GM23338 (cell line): ENCODE results near the gene TRAIP. TPM values are rescaled to one million over a fixed set of nuclear protein-coding genes. Genes with fewer than 3 reads are reported as not detected.

Experiments used
- ATAC-seq: fragments of 200-7000 bp; cut with Tn5 transposase; 3 replicates; pipeline ENCODE4 v1.9.1; 2020
- DNase-seq: peaks from one replicate; pipeline ENCODE4 v3.0.0-alpha.2; 2015; ENCODE audit warnings: low spot score
- H2AFZ ChIP-seq: fragments of 200-600 bp; sonication (generic); 2 replicates; pipeline ENCODE4 v1.8.0; 2016; ENCODE audit warnings: antibody characterized with exemption, mild to moderate bottlenecking, moderate library complexity
- H3F3A ChIP-seq: fragments of 200-600 bp; sonication (generic); replicated peaks from 2 replicates; pipeline ENCODE4 v1.8.0; 2017; ENCODE audit warnings: antibody characterized with exemption, mixed run types, low read depth
- H3K27ac ChIP-seq: fragments of 200-600 bp; sonication (generic); 2 replicates; pipeline ENCODE4 v1.6.1; 2016; ENCODE audit warnings: low read depth
- H3K27me3 ChIP-seq: fragments of 200-600 bp; sonication (generic); 2 replicates; pipeline ENCODE4 v1.8.0; 2016; ENCODE audit warnings: mild to moderate bottlenecking, mixed run types, moderate library complexity; ENCODE audit not compliant: insufficient read depth
- H3K36me3 ChIP-seq: fragments of 200-600 bp; sonication (generic); 2 replicates; pipeline ENCODE4 v1.8.0; 2016; ENCODE audit warnings: mild to moderate bottlenecking; ENCODE audit not compliant: insufficient read depth
- H3K4me1 ChIP-seq: fragments of 200-600 bp; sonication (generic); 2 replicates; pipeline ENCODE4 v1.8.0; 2016; ENCODE audit warnings: mild to moderate bottlenecking, moderate library complexity; ENCODE audit not compliant: insufficient read depth
- H3K4me2 ChIP-seq: fragments of 200-600 bp; sonication (generic); 2 replicates; pipeline ENCODE4 v1.7.1; 2017; ENCODE audit warnings: mixed run types
- H3K4me3 ChIP-seq: fragments of 200-600 bp; sonication (generic); 2 replicates; pipeline ENCODE4 v1.6.1; 2016; ENCODE audit warnings: mixed run types
- H3K79me2 ChIP-seq: fragments of 200-600 bp; sonication (generic); replicated peaks from 2 replicates; pipeline ENCODE4 v1.8.0; 2017; ENCODE audit warnings: mild to moderate bottlenecking; ENCODE audit not compliant: insufficient read depth
- H3K9me2 ChIP-seq: fragments of 200-600 bp; sonication (generic); 2 replicates; pipeline ENCODE4 v1.8.0; 2017; ENCODE audit not compliant: insufficient read depth
- H4K20me1 ChIP-seq: fragments of 200-600 bp; sonication (generic); replicated peaks from 2 replicates; pipeline ENCODE4 v1.8.0; 2017; ENCODE audit warnings: mild to moderate bottlenecking; ENCODE audit not compliant: insufficient read depth
- H3K27ac Mint-ChIP-seq: 2 replicates; pipeline ENCODE4 v1.8.0; 2020; ENCODE audit warnings: inconsistent platforms, mild to moderate bottlenecking, moderate library complexity, mixed read lengths
- H3K27me3 Mint-ChIP-seq: 3 replicates; pipeline ENCODE4 v1.8.0; 2022; ENCODE audit warnings: low read depth, mild to moderate bottlenecking, moderate library complexity, mixed read lengths, inconsistent platforms; ENCODE audit not compliant: insufficient read depth, poor library complexity
- H3K36me3 Mint-ChIP-seq: 3 replicates; pipeline ENCODE4 v1.8.0; 2021; ENCODE audit warnings: low read depth, mild to moderate bottlenecking, inconsistent platforms, moderate library complexity, mixed read lengths
- H3K4me1 Mint-ChIP-seq: 3 replicates; pipeline ENCODE4 v1.8.0; 2020; ENCODE audit warnings: mild to moderate bottlenecking, inconsistent platforms, mixed read lengths
- H3K4me3 Mint-ChIP-seq: 3 replicates; pipeline ENCODE4 v1.8.0; 2021; ENCODE audit warnings: moderate library complexity, mild to moderate bottlenecking, inconsistent platforms, mixed read lengths
- H3K9me3 Mint-ChIP-seq: 3 replicates; pipeline ENCODE4 v1.8.0; 2020; ENCODE audit warnings: moderate library complexity, mild to moderate bottlenecking, inconsistent platforms, mixed read lengths
- CREB1 ChIP-seq: fragments of 250-450 bp; sonication (Bioruptor Pico); IDR thresholded peaks from 2 replicates; pipeline ENCODE4 v1.5.0; 2020; ENCODE audit warnings: low read depth, mild to moderate bottlenecking, moderate library complexity
- EZH2 ChIP-seq: fragments of 200-600 bp; sonication (generic); IDR thresholded peaks from one replicate; pipeline ENCODE4 v1.8.0; 2017; ENCODE audit warnings: antibody characterized with exemption, mild to moderate bottlenecking, low read depth; ENCODE audit not compliant: unreplicated experiment
- EZH2phosphoT487 ChIP-seq: fragments of 200-600 bp; sonication (generic); IDR thresholded peaks from one replicate; pipeline ENCODE4 v1.8.1; 2018; ENCODE audit warnings: antibody characterized with exemption; ENCODE audit not compliant: unreplicated experiment
- JUNB ChIP-seq: IDR thresholded peaks from one replicate; pipeline ENCODE4 v1.6.1; 2016; ENCODE audit warnings: antibody characterized with exemption; ENCODE audit not compliant: unreplicated experiment
- NANOG ChIP-seq: IDR thresholded peaks from 2 replicates; pipeline ENCODE4 v1.6.1; 2016; ENCODE audit warnings: antibody characterized with exemption, borderline replicate concordance
- POLR2AphosphoS5 ChIP-seq: IDR thresholded peaks from 2 replicates; pipeline ENCODE4 v1.6.1; 2016; ENCODE audit warnings: antibody characterized with exemption, low read depth
- STAT1 ChIP-seq: IDR thresholded peaks from one replicate; pipeline ENCODE4 v1.6.1; 2016; ENCODE audit warnings: antibody characterized with exemption; ENCODE audit not compliant: unreplicated experiment
- ZNF114 ChIP-seq: fragments of 250-450 bp; sonication (Bioruptor Pico); IDR thresholded peaks from 2 replicates; pipeline ENCODE4 v1.5.0; 2020; ENCODE audit warnings: mild to moderate bottlenecking, moderate library complexity
- ZNF331 ChIP-seq: fragments of 250-450 bp; sonication (Bioruptor Pico); IDR thresholded peaks from 2 replicates; pipeline ENCODE4 v1.5.0; 2020; ENCODE audit warnings: low read depth, mild to moderate bottlenecking, moderate library complexity
- polyA plus RNA-seq: library from polyadenylated mRNA; unstranded; fragments of >200 nt; fragmentation: Nextera tagmentation; extraction: Ambion mirVana; gene quantifications from 2 replicates; pipeline ENCODE4 v1.2.1, GENCODE V29; 2016
- total RNA-seq: library from RNA; depleted of rRNA; stranded (reverse); fragments of >200 nt; shearing (Covaris generic); gene quantifications from 2 replicates; pipeline ENCODE4 v1.2.3, GENCODE V29; 2014
- TF ChIP-seq, protein P1 (sequence below): fragments of 250-450 bp; sonication (Bioruptor Pico); IDR thresholded peaks from 2 replicates; pipeline ENCODE4 v1.5.0; 2020; ENCODE audit warnings: mild to moderate bottlenecking, moderate library complexity
- TF ChIP-seq, protein P2 (sequence below): IDR thresholded peaks from 2 replicates; pipeline ENCODE4 v1.6.1; 2016; ENCODE audit warnings: antibody characterized with exemption
- TF ChIP-seq, protein P3 (sequence below): IDR thresholded peaks from one replicate; pipeline ENCODE4 v1.6.1; 2018; ENCODE audit warnings: antibody characterized with exemption; ENCODE audit not compliant: unreplicated experiment
- TF ChIP-seq, protein P4 (sequence below), 2 experiments: fragments of 200-600 bp in 1 of 2; sonication (generic) in 1 of 2; conservative IDR thresholded peaks; 2 replicates each; pipeline versions ENCODE4 v1.5.1 to v1.6.1; 2016 to 2017; ENCODE audit warnings: antibody characterized with exemption in 2 of 2, low read depth in 2 of 2, mild to moderate bottlenecking in 2 of 2, moderate library complexity in 1 of 2

The TRAIP gene
- total and polyA plus RNA-seq, 2 experiments from 2014 or later, result 15.3 to 16.6 TPM

DNA sequence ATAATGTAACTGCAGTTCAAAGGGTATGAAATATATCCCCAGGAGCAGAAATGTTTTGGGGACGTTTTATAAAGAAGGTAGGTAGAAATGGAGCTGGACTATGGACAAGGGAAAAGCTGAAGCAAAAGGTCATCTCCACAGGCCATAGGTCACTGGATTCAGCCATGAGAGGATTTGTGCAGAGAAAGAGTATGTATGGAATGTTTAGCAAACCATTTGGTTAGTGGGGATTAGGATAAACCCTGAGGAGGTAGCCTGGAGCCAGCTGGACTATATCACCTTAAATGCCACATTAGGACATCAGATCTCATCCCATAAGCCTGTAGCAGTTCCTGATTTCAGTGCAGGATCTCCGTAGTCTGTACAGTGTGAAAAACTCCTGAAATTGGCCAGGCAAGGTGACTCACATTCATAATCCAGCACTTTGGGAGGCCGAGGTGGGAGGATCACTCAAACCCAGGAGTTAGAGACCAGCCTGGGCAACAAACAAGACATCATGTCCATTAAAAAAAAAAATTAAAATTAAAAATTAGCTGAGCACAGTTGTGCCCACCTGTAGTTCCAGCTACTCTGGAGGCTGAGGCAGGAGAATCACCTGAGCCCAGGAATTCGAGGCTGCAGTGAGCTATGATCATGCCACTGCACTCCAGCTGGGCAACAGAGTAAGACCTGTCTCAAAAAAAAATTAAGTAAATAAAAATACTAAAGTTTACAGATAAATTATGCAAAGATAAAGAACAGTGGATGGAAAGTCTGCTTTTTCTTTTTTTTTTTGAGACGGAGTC is 74.8 kb downstream of the TRAIP start:
- DNase-seq (no peak), ATAC-seq (no peak)
- H2AFZ ChIP-seq, result no peak overlapping the region
- Mint-ChIP-seq H3K36me3 (peaks cover 39% of the 10 kb centered on the region), H3K27ac (no peak overlapping the region; the same call in 1 of the 2 replicates), H3K4me1 (peaks cover 7% of the 10 kb centered on the region), H3K9me3 (no peaks in the 10 kb centered on the region), H3K27me3 (peaks cover 2% of the 10 kb centered on the region), H3K4me3 (no peak overlapping the region)
- TF ChIP-seq POLR2AphosphoS5 (no peak), STAT1 (no peak), JUNB (no peak), NANOG (no peak), CREB1 (CRISPR knock-in tag) (no peak), EZH2phosphoT487 (no peak), EZH2 (no peak), ZNF331 (no peak), ZNF114 (CRISPR knock-in tag) (no peak)
- TF ChIP-seq, protein P1, sequence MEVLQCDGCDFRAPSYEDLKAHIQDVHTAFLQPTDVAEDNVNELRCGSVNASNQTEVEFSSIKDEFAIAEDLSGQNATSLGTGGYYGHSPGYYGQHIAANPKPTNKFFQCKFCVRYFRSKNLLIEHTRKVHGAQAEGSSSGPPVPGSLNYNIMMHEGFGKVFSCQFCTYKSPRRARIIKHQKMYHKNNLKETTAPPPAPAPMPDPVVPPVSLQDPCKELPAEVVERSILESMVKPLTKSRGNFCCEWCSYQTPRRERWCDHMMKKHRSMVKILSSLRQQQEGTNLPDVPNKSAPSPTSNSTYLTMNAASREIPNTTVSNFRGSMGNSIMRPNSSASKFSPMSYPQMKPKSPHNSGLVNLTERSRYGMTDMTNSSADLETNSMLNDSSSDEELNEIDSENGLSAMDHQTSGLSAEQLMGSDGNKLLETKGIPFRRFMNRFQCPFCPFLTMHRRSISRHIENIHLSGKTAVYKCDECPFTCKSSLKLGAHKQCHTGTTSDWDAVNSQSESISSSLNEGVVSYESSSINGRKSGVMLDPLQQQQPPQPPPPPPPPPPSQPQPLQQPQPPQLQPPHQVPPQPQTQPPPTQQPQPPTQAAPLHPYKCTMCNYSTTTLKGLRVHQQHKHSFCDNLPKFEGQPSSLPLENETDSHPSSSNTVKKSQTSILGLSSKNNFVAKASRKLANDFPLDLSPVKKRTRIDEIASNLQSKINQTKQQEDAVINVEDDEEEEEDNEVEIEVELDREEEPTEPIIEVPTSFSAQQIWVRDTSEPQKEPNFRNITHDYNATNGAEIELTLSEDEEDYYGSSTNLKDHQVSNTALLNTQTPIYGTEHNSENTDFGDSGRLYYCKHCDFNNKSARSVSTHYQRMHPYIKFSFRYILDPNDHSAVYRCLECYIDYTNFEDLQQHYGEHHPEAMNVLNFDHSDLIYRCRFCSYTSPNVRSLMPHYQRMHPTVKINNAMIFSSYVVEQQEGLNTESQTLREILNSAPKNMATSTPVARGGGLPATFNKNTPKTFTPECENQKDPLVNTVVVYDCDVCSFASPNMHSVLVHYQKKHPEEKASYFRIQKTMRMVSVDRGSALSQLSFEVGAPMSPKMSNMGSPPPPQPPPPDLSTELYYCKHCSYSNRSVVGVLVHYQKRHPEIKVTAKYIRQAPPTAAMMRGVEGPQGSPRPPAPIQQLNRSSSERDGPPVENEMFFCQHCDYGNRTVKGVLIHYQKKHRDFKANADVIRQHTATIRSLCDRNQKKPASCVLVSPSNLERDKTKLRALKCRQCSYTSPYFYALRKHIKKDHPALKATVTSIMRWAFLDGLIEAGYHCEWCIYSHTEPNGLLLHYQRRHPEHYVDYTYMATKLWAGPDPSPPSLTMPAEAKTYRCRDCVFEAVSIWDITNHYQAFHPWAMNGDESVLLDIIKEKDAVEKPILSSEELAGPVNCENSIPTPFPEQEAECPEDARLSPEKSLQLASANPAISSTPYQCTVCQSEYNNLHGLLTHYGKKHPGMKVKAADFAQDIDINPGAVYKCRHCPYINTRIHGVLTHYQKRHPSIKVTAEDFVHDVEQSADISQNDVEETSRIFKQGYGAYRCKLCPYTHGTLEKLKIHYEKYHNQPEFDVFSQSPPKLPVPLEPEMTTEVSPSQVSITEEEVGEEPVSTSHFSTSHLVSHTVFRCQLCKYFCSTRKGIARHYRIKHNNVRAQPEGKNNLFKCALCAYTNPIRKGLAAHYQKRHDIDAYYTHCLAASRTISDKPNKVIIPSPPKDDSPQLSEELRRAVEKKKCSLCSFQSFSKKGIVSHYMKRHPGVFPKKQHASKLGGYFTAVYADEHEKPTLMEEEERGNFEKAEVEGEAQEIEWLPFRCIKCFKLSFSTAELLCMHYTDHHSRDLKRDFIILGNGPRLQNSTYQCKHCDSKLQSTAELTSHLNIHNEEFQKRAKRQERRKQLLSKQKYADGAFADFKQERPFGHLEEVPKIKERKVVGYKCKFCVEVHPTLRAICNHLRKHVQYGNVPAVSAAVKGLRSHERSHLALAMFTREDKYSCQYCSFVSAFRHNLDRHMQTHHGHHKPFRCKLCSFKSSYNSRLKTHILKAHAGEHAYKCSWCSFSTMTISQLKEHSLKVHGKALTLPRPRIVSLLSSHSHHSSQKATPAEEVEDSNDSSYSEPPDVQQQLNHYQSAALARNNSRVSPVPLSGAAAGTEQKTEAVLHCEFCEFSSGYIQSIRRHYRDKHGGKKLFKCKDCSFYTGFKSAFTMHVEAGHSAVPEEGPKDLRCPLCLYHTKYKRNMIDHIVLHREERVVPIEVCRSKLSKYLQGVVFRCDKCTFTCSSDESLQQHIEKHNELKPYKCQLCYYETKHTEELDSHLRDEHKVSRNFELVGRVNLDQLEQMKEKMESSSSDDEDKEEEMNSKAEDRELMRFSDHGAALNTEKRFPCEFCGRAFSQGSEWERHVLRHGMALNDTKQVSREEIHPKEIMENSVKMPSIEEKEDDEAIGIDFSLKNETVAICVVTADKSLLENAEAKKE (CRISPR knock-in tag), result no peak
- TF ChIP-seq, protein P2, sequence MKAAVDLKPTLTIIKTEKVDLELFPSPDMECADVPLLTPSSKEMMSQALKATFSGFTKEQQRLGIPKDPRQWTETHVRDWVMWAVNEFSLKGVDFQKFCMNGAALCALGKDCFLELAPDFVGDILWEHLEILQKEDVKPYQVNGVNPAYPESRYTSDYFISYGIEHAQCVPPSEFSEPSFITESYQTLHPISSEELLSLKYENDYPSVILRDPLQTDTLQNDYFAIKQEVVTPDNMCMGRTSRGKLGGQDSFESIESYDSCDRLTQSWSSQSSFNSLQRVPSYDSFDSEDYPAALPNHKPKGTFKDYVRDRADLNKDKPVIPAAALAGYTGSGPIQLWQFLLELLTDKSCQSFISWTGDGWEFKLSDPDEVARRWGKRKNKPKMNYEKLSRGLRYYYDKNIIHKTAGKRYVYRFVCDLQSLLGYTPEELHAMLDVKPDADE, result no peak
- TF ChIP-seq, protein P3, sequence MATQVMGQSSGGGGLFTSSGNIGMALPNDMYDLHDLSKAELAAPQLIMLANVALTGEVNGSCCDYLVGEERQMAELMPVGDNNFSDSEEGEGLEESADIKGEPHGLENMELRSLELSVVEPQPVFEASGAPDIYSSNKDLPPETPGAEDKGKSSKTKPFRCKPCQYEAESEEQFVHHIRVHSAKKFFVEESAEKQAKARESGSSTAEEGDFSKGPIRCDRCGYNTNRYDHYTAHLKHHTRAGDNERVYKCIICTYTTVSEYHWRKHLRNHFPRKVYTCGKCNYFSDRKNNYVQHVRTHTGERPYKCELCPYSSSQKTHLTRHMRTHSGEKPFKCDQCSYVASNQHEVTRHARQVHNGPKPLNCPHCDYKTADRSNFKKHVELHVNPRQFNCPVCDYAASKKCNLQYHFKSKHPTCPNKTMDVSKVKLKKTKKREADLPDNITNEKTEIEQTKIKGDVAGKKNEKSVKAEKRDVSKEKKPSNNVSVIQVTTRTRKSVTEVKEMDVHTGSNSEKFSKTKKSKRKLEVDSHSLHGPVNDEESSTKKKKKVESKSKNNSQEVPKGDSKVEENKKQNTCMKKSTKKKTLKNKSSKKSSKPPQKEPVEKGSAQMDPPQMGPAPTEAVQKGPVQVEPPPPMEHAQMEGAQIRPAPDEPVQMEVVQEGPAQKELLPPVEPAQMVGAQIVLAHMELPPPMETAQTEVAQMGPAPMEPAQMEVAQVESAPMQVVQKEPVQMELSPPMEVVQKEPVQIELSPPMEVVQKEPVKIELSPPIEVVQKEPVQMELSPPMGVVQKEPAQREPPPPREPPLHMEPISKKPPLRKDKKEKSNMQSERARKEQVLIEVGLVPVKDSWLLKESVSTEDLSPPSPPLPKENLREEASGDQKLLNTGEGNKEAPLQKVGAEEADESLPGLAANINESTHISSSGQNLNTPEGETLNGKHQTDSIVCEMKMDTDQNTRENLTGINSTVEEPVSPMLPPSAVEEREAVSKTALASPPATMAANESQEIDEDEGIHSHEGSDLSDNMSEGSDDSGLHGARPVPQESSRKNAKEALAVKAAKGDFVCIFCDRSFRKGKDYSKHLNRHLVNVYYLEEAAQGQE, result no peak
- TF ChIP-seq, protein P4, sequence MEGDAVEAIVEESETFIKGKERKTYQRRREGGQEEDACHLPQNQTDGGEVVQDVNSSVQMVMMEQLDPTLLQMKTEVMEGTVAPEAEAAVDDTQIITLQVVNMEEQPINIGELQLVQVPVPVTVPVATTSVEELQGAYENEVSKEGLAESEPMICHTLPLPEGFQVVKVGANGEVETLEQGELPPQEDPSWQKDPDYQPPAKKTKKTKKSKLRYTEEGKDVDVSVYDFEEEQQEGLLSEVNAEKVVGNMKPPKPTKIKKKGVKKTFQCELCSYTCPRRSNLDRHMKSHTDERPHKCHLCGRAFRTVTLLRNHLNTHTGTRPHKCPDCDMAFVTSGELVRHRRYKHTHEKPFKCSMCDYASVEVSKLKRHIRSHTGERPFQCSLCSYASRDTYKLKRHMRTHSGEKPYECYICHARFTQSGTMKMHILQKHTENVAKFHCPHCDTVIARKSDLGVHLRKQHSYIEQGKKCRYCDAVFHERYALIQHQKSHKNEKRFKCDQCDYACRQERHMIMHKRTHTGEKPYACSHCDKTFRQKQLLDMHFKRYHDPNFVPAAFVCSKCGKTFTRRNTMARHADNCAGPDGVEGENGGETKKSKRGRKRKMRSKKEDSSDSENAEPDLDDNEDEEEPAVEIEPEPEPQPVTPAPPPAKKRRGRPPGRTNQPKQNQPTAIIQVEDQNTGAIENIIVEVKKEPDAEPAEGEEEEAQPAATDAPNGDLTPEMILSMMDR (conservative IDR thresholded peaks at IDR 0.05; ENCODE audit: low read depth in 2 of 2), result no peak
- H3K27ac ChIP-seq, result peak overlapping the region; percentile 84
- no peak overlapping the region for H3K4me2 ChIP-seq
- H3K27me3 ChIP-seq, result no peaks in the 10 kb centered on the region
- no peaks in the 10 kb centered on the region for H3K9me2 ChIP-seq
- H4K20me1 ChIP-seq, result peaks cover 27% of the 10 kb centered on the region
- H3K4me1 ChIP-seq, result peaks cover 7% of the 10 kb centered on the region
- H3K79me2 ChIP-seq, result peaks cover 96% of the 10 kb centered on the region
- H3K4me3 ChIP-seq, result no peak overlapping the region
- peaks cover 21% of the 10 kb centered on the region for H3K36me3 ChIP-seq
- H3F3A ChIP-seq, result 0 out of 2 replicates have a peak, but pooled peaks cover 3% of the 10 kb centered on the region
